ENCODE data around the gene C1QTNF2.

- TF ChIP-seq POLR2A (IDR thresholded peaks at IDR 0.05) (no peak), CTCF (IDR thresholded peaks at IDR 0.05) (no peak)
These were observed 23.0 kb downstream of the C1QTNF2 start for GRCh38 chr5:160347448-160347847.

Measured in thyroid gland (tissue), 4 donors.